Glutamatergic neuron (in vitro differentiated cells): ENCODE measurements around the gene ABCA1. TPM values are rescaled to one million over a fixed set of nuclear protein-coding genes. Genes with fewer than 3 reads are reported as not detected.

Source experiments
- DNase-seq: peaks from one replicate; pipeline ENCODE4 v3.0.0; 2022
- H3K27ac Mint-ChIP-seq: one replicate; pipeline ENCODE4 v1.8.0; 2020; ENCODE audit warnings: mild to moderate bottlenecking, mixed read lengths, inconsistent platforms; ENCODE audit not compliant: unreplicated experiment
- H3K27me3 Mint-ChIP-seq: one replicate; pipeline ENCODE4 v1.8.0; 2020; ENCODE audit warnings: mild to moderate bottlenecking, moderate library complexity, mixed read lengths, inconsistent platforms; ENCODE audit not compliant: unreplicated experiment
- H3K36me3 Mint-ChIP-seq: one replicate; pipeline ENCODE4 v1.8.0; 2020; ENCODE audit warnings: mild to moderate bottlenecking, mixed read lengths, inconsistent platforms; ENCODE audit not compliant: unreplicated experiment
- H3K4me1 Mint-ChIP-seq: one replicate; pipeline ENCODE4 v1.8.0; 2020; ENCODE audit warnings: mild to moderate bottlenecking, low read depth, mixed read lengths, inconsistent platforms; ENCODE audit not compliant: unreplicated experiment
- H3K4me3 Mint-ChIP-seq: one replicate; pipeline ENCODE4 v1.8.0; 2020; ENCODE audit warnings: mild to moderate bottlenecking, mixed read lengths, inconsistent platforms; ENCODE audit not compliant: unreplicated experiment
- H3K9me3 Mint-ChIP-seq: one replicate; pipeline ENCODE4 v1.8.0; 2020; ENCODE audit warnings: mild to moderate bottlenecking, moderate library complexity, mixed read lengths, inconsistent platforms; ENCODE audit not compliant: unreplicated experiment
- total RNA-seq: library from RNA; stranded (reverse); fragmentation: NEBNext Ultra II Directional; extraction: Animal tissue kit (Norgen Biotek cat#: 25700); gene quantifications from one replicate; pipeline ENCODE4 v1.2.1, GENCODE V29; 2021; ENCODE audit not compliant: unreplicated experiment
- TF ChIP-seq, protein P1 (sequence below): fragments of 200-600 bp; sonication (generic); IDR thresholded peaks from one replicate; pipeline ENCODE4 v1.5.0; 2021; ENCODE audit not compliant: partially characterized antibody, unreplicated experiment

ABCA1 gene
- total RNA-seq, 1 donor from 2014 or later, result 146 TPM

DNA sequence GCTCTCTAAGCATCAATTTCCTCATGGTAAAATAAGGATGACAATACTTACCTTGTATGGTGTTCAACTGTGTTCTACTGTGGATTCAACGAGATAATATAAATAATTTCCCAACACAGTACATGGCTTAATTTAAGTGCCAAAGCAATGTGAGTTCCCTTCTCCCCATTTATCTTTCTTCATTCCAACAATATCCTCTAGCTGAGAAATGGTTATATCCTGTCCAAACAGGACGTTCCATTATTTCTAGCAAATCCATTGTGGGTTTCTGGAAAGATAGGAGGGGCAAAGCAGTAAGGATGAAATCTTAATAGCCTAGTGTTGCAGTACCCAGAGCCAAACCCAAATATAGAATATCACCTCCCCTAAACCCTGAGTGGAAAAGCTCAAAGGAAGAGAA, 22.0 kb downstream of the ABCA1 start:
- H3K36me3 Mint-ChIP-seq, result no peaks in the 10 kb centered on the region
- no peak overlapping the region for H3K4me3 Mint-ChIP-seq
- H3K27ac Mint-ChIP-seq, result no peak overlapping the region
- peaks cover 5% of the 10 kb centered on the region for H3K27me3 Mint-ChIP-seq
- TF ChIP-seq, protein P1, sequence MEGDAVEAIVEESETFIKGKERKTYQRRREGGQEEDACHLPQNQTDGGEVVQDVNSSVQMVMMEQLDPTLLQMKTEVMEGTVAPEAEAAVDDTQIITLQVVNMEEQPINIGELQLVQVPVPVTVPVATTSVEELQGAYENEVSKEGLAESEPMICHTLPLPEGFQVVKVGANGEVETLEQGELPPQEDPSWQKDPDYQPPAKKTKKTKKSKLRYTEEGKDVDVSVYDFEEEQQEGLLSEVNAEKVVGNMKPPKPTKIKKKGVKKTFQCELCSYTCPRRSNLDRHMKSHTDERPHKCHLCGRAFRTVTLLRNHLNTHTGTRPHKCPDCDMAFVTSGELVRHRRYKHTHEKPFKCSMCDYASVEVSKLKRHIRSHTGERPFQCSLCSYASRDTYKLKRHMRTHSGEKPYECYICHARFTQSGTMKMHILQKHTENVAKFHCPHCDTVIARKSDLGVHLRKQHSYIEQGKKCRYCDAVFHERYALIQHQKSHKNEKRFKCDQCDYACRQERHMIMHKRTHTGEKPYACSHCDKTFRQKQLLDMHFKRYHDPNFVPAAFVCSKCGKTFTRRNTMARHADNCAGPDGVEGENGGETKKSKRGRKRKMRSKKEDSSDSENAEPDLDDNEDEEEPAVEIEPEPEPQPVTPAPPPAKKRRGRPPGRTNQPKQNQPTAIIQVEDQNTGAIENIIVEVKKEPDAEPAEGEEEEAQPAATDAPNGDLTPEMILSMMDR, result no peak
- H3K9me3 Mint-ChIP-seq, result peaks cover 5% of the 10 kb centered on the region
- DNase-seq, result no peak
- H3K4me1 Mint-ChIP-seq, result peaks cover 63% of the 10 kb centered on the region

DNA sequence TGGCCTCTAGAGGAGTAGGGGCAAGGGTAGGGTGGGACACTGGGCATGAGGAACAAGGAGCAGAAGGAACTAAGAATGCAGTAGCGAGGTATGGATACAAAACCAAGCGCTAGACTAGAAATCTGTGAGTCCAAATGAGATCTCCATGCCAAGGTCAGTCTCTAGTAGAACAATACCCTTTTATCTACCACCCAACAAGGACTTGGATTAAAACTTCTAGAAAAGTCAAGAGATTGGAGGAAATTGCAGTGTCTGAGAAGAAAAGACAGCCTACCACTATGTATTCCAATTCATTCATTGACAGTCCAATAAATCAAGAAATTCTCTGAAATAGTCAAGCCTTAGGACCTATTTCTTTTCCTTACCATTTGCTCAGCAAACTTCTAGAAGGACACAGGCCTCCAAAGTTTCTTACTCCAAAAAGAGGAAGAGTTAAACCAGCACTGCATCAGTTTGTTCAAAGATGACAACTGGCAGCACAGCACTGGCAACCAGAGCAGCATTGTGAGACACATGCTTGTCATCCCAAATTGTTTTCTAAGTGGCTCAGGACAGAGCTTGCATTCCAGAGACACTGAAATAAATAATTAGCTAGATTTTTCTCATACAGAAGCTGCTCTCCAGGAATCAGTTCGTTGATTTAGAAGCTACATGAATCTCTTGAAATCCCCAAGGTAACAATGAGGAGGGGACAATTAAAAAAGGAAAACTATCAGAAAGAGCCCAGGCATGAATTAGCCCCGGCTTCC, 22.6 kb downstream of the ABCA1 start:
- no peak for DNase-seq
- TF ChIP-seq, protein P1, result no peak
- Mint-ChIP-seq H3K9me3 (peaks cover 8% of the 10 kb centered on the region), H3K36me3 (no peaks in the 10 kb centered on the region), H3K27ac (no peak overlapping the region), H3K4me1 (peaks cover 68% of the 10 kb centered on the region), H3K27me3 (peaks cover 5% of the 10 kb centered on the region), H3K4me3 (no peak overlapping the region)

DNA sequence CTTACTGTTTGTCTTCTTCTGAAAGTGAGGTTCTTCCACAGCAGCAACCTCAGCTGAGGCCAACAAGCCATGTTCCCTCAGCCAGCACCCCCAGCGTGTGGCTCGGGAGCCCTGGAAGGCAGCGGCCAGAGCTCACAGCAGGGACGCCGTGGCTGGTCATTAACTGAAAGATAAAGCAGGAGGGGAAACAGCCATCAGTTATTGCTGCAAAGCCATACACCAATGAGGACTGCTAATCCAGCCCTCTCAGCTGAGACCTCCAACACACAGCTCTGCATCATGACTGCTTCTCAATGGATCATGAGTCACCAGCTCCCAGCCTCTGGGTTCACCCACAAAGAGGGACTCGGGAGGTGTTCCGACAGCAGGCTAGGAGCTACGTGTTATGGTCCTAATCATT, 24.3 kb downstream of the ABCA1 start:
- Mint-ChIP-seq H3K27ac (no peak overlapping the region), H3K9me3 (peaks cover 11% of the 10 kb centered on the region), H3K36me3 (no peaks in the 10 kb centered on the region), H3K4me1 (peaks cover 63% of the 10 kb centered on the region), H3K27me3 (peaks cover 5% of the 10 kb centered on the region), H3K4me3 (no peak overlapping the region)
- no peak for DNase-seq
- TF ChIP-seq, protein P1, result no peak

DNA sequence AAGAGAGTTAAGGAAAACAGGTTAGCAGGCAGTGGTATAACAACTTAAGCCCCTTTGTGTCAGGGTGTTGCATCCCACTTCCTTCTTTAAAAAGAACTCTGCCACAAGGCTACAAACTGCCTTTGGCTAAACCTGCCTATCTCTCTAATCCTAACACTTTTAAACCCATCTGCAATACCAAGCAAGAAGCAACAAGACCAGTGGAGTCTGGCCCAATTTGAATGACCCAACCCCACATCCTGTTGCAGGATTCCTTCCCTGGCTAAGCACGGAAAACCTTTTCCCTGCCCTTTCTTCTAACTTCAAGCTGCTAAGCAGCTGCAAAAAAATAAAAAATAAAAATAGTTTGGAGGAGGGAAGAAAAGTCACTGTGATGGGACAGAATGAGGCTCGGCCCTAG, 27.1 kb downstream of the ABCA1 start:
- Mint-ChIP-seq H3K27me3 (peaks cover 5% of the 10 kb centered on the region), H3K27ac (no peak overlapping the region), H3K4me1 (peaks cover 49% of the 10 kb centered on the region), H3K36me3 (no peaks in the 10 kb centered on the region), H3K4me3 (no peak overlapping the region), H3K9me3 (peaks cover 13% of the 10 kb centered on the region)
- DNase-seq, result no peak
- TF ChIP-seq, protein P1, result no peak

DNA sequence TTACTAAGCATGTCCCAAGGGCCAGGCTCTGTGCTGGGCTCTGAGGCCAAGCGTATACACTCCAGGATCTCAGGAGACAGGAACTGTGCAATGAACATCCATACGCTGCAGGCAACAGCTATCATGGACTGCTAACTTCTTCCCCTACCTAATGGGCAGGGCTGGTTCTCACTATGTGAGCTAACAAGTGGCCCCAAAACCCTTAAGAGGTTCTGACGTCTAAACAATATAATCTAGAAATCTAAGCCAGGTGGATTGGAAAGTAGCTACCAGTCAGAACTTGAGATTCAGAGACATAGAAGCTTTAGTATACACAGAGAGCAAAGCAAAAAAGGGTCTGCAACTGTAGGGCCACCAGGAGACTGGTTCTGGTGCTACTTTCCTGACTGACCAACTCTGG, 27.6 kb downstream of the ABCA1 start:
- Mint-ChIP-seq H3K9me3 (peaks cover 13% of the 10 kb centered on the region), H3K27me3 (peaks cover 6% of the 10 kb centered on the region), H3K36me3 (no peaks in the 10 kb centered on the region), H3K4me3 (no peak overlapping the region), H3K27ac (peak overlapping the region; percentile 43), H3K4me1 (peaks cover 49% of the 10 kb centered on the region)
- DNase-seq, result no peak
- TF ChIP-seq, protein P1, result no peak
